Sciatic nerve (tissue), 2 donors: ENCODE results near the gene RGS9. TPM values are rescaled to one million over a fixed set of nuclear protein-coding genes. Genes with fewer than 3 reads are reported as not detected.
"Not testable (repeated sequence)": the region's sequence is repeated elsewhere in the genome, so short reads cannot be mapped to it uniquely, and the experiment has no call there.

Experiments
- ATAC-seq: fragments of 200-7000 bp; cut with Tn5 transposase; one replicate; pipeline ENCODE4 v1.9.1; 2020; ENCODE audit warnings: mild to moderate bottlenecking, moderate library complexity
- DNase-seq: peaks from one replicate; pipeline ENCODE4 v3.0.0-alpha.2; 2020; ENCODE audit warnings: low spot score
- intact Hi-C: fragments of 100-400 bp; cut with DNase I; formaldehyde crosslinking; loops from one replicate; pipeline ENCODE4 v1.14.2; 2022
- total RNA-seq: library from RNA; stranded (reverse); fragmentation: NEBNext Ultra II Directional; extraction: Animal tissue kit (Norgen Biotek cat#: 25700); gene quantifications from one replicate; pipeline ENCODE4 v1.2.1, GENCODE V29; 2021
- donor health status: DM: no; HTN: no; CAD: no.
- donor health status: DM: no; HTN: no; CAD: no.

The RGS9 gene
- total RNA-seq, 1 donor from 2014 or later, result 21.0 TPM

DNA sequence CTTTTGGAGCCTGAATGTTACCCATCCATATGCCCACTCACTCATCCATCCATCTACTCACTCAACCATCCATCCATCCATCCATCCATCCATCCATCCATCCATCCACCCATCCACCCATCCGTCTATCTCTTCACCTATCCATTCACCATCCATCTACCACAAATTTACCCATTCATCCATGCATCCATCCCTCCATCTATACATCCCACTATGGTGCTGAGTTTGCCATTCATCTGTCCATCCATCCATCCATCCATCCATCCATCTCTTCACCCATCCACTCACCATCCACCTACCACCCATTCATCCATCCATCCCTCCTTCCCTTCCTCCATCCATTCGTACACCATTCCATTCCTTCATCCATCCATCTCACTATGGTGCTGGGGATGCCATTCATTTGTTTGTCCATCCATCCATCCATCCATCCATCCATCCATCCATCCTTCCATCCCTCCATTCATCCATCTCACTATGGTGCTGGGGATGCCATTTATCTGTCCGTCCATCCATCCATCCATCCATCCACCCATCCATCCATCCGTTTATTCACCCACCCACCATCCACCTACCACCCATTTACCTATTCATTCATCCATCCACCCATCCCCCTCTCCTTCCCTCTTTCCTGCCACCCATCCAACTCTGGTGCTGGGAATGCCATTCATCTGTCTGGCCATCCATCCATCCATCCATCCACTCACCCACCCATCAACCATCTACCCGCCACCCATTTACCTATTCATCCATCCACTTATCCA is 39.7 kb downstream of the RGS9 start:
- DNase-seq (no peak), ATAC-seq (no peak)
- intact Hi-C loops, result no loop called here

DNA sequence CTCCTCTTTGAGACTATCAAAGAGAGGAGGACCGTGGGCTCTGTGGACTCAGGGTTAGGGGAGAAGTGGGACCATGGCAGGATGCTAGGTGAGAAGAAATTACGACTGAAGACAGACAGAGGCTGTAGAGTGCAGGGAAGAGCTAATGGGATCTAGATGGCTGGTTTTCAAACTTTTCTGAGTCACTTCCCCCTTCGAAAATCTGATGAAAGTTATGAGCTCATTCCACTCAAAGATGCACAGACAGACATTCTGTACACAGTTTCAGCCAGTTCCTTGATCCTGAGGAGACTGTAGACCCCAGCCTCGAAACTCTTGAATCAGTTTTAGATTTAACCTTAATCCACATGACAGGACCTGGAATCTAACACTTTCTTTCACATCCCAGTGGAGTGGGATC is 40.7 kb downstream of the RGS9 start:
- intact Hi-C loops, result no loop called here
- DNase-seq (no peak), ATAC-seq (no peak)

GRCh38 chr17:65180276-65180675 is 43.1 kb downstream of the RGS9 start:
- DNase-seq, intact Hi-C loops, ATAC-seq: not testable (repeated sequence)

DNA sequence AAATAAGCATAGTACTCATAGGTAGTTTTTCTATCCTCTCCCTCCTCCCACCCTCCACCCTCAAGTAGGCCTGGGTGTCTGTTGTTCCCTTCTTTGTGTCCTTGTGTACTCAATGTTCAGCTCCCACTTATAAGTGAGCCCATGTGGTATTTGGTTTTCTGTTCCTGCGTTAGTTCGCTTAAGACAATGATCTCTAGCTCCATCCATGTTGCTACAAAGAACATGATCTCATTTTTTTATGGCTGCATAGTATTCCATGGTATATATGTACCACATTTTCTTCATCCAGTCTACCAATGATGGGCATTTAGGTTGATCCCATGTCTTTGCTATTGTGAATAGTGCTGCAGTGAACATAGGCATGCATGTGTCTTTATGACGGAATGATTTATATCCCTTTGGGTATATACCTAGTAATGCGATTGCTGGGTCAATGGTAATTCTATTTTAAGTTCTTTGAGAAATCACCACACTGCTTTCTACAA is 43.6 kb downstream of the RGS9 start:
- intact Hi-C loops, DNase-seq, ATAC-seq: not testable (repeated sequence)

- ATAC-seq, result no peak
Measured at GRCh38 chr17:65181237-65182061, 44.3 kb downstream of the RGS9 start.

DNA sequence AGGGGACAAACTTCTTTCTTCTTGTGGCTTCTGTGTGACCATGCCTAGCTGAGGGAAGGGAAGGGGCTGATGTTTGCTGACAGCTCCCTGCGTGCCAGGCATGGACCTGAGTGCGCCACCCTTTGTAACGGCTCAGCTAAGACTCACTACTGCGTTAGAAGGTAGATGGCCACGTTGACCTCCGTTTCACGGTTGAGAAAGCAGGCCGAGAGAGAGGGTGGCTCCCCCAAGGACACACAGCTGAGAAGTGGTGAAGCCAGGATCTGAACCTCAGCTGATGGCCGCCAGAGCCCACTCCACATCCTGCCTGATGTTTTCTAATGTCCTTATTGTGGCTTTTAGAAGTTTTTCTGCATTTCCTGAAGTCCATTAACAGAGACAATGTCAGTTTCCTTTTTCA is 45.1 kb downstream of the RGS9 start:
- ATAC-seq (no peak), DNase-seq (no peak)
- intact Hi-C loops, result no loop called here

More at GRCh38 chr17:65181237-65182061, 44.3 kb downstream of the RGS9 start:
- no peak for DNase-seq
- intact Hi-C loops, result no loop called here

DNA sequence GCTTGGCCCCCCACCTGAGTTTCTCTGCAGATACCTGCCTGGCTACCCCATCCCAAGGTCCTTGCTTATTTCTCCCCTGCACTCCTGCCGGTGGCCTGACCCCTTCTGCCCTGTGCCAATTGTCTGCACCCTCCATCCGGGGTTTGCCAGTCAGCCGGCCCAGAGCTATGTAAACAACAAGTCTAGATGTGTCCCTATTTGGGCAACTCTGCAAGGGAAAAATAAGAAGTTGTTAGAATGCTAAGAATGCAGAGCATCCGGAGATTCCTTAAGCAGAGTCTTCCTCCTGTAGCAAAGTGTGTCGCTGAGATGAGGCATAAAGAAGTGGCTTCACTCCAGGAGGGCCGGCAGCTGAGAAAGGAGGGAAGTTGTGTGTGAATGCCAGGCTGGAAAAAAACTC is 46.6 kb downstream of the RGS9 start:
- DNase-seq, result no peak
- intact Hi-C loops, result no loop called here
- ATAC-seq, result no peak

GRCh38 chr17:65184235-65184959 is 47.2 kb downstream of the RGS9 start:
- DNase-seq (no peak), ATAC-seq (no peak)
- intact Hi-C loops, result no loop called here

- intact Hi-C loops, result no loop called here
- no peak for ATAC-seq
Measured at GRCh38 chr17:65185062-65185461, 47.9 kb downstream of the RGS9 start.

DNA sequence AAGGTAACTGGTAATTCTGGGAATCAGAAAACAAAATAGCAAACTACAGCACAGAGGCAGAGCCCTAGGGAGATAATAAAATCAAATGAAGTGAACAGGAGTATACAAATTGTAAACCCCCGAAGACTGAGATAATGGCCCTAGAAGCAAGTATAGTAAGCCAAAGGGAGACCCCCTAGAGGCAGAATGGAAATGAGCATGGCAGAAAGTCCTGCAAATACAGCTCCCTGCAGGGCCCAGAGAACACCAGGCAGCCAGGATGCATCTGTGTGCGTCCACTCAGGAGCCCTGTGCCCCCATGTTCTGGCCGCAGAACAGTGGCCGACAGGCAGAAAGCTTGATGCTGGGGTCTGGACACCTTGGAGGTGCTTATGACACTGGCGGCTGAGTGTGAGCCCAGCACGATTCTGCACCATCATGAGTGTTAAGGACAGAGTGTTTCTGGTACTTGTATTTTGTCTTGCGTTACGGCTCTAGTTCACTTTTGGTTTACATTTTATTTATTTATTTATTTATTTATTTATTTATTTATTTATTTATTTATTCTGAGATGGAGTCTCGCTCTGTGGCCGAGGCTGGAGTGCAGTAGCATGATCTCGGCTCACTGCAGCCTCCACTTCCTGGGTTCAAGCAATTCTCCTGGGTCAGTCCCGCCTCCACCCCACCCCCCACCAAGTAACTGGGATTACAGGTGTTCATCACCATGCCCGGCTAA is 48.7 kb downstream of the RGS9 start:
- ATAC-seq, result no peak
- no peak for DNase-seq
- intact Hi-C loops, result no loop called here

More at GRCh38 chr17:65185062-65185461, 47.9 kb downstream of the RGS9 start:
- DNase-seq, result no peak

- DNase-seq (no peak), ATAC-seq (no peak)
- intact Hi-C loops, result no loop called here
Measured at GRCh38 chr17:65190467-65191097, 53.4 kb downstream of the RGS9 start.

GRCh38 chr17:65191811-65192740 is 54.9 kb downstream of the RGS9 start:
- no peak for ATAC-seq

GRCh38 chr17:65193305-65193704 is 56.1 kb downstream of the RGS9 start:
- DNase-seq, result no peak
- no peak for ATAC-seq
- intact Hi-C loops, result no loop called here

More at GRCh38 chr17:65191811-65192740, 54.9 kb downstream of the RGS9 start:
- no peak for DNase-seq
- intact Hi-C loops, result no loop called here

GRCh38 chr17:65193716-65194293 is 56.6 kb downstream of the RGS9 start:
- intact Hi-C loops, result no loop called here
- ATAC-seq, result no peak
- no peak for DNase-seq

GRCh38 chr17:65194670-65195334 is 57.6 kb downstream of the RGS9 start:
- DNase-seq, result no peak
- no peak for ATAC-seq
- intact Hi-C loops, result no loop called here

DNA sequence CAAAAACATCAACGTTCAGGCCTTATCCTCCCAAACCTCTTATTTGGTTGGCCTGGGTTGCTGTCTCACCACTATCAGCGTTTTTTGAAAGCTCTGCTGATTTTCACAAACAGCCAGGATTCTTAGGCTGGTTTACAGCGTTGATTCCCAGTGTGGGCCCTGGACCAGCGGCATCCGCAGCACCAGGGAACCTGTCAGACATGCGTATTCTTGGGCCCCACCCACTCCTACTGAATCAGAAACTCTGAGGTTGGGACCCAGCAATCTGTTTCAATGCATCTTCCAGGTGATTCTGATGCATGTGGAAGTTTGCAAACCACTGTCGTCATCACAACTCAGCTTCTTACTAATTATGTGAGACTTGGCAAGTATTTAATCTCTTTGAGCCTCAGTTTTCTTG is 58.5 kb downstream of the RGS9 start:
- intact Hi-C loops, result no loop called here
- ATAC-seq (no peak), DNase-seq (no peak)
